ENCODE data around the gene RAB43. TPM values are rescaled to one million over a fixed set of nuclear protein-coding genes. Genes with fewer than 3 reads are reported as not detected.

The RAB43 gene
- total RNA-seq, 1 donor from 2014 or later: 23.8 TPM

- Mint-ChIP-seq H3K4me1 (ENCODE audit: low read depth) (peaks cover 55% of the 10 kb centered on the region), H3K4me3 (ENCODE audit: low read depth) (peak overlapping the region; percentile 88), H3K27me3 (no peaks in the 10 kb centered on the region), H3K27ac (peak overlapping the region; percentile 96), H3K9me3 (ENCODE audit: low read depth) (no peaks in the 10 kb centered on the region), H3K36me3 (ENCODE audit: insufficient read depth) (peaks cover 7% of the 10 kb centered on the region)
- DNase-seq (ENCODE audit: low spot score, unreplicated experiment): no peak
- no peak for TF ChIP-seq CTCF (IDR thresholded peaks at IDR 0.05; ENCODE audit: unreplicated experiment)
Observed at GRCh38 chr3:129119365-129120100, 2.1 kb downstream of the RAB43 start.

GRCh38 chr3:129118745-129119144 lies 2.9 kb downstream of the RAB43 start:
- no peak for DNase-seq (ENCODE audit: low spot score, unreplicated experiment)
- Mint-ChIP-seq H3K27ac (peak overlapping the region; percentile 96), H3K4me3 (ENCODE audit: low read depth) (peak overlapping the region; percentile 88), H3K4me1 (ENCODE audit: low read depth) (peaks cover 57% of the 10 kb centered on the region), H3K9me3 (ENCODE audit: low read depth) (no peaks in the 10 kb centered on the region), H3K36me3 (ENCODE audit: insufficient read depth) (peaks cover 7% of the 10 kb centered on the region), H3K27me3 (no peaks in the 10 kb centered on the region)
- no peak for TF ChIP-seq CTCF (IDR thresholded peaks at IDR 0.05; ENCODE audit: unreplicated experiment)

GRCh38 chr3:129117134-129117533 lies 4.5 kb downstream of the RAB43 start:
- Mint-ChIP-seq H3K9me3 (ENCODE audit: low read depth) (no peaks in the 10 kb centered on the region), H3K4me1 (ENCODE audit: low read depth) (peaks cover 43% of the 10 kb centered on the region), H3K27ac (no peak overlapping the region), H3K4me3 (ENCODE audit: low read depth) (no peak overlapping the region), H3K27me3 (no peaks in the 10 kb centered on the region), H3K36me3 (ENCODE audit: insufficient read depth) (peaks cover 8% of the 10 kb centered on the region)
- no peak for TF ChIP-seq CTCF (IDR thresholded peaks at IDR 0.05; ENCODE audit: unreplicated experiment)
- no peak for DNase-seq (ENCODE audit: low spot score, unreplicated experiment)

GRCh38 chr3:129116482-129116946 lies 5.1 kb downstream of the RAB43 start:
- DNase-seq (ENCODE audit: low spot score, unreplicated experiment): no peak
- Mint-ChIP-seq H3K4me1 (ENCODE audit: low read depth) (peaks cover 43% of the 10 kb centered on the region), H3K4me3 (ENCODE audit: low read depth) (peak overlapping the region; percentile 57), H3K27ac (peak overlapping the region; percentile 9), H3K36me3 (ENCODE audit: insufficient read depth) (peaks cover 8% of the 10 kb centered on the region), H3K9me3 (ENCODE audit: low read depth) (no peaks in the 10 kb centered on the region), H3K27me3 (no peaks in the 10 kb centered on the region)
- TF ChIP-seq CTCF (IDR thresholded peaks at IDR 0.05; ENCODE audit: unreplicated experiment): no peak

GRCh38 chr3:129114455-129114854 lies 7.1 kb downstream of the RAB43 start:
- TF ChIP-seq CTCF (IDR thresholded peaks at IDR 0.05; ENCODE audit: unreplicated experiment): no peak
- no peak for DNase-seq (ENCODE audit: low spot score, unreplicated experiment)
- H3K9me3 Mint-ChIP-seq (ENCODE audit: low read depth): no peaks in the 10 kb centered on the region
- peak overlapping the region; percentile 46 for H3K27ac Mint-ChIP-seq
- H3K4me3 Mint-ChIP-seq (ENCODE audit: low read depth): no peak overlapping the region
- H3K4me1 Mint-ChIP-seq (ENCODE audit: low read depth): peaks cover 34% of the 10 kb centered on the region
- peaks cover 11% of the 10 kb centered on the region for H3K36me3 Mint-ChIP-seq (ENCODE audit: insufficient read depth)
- no peaks in the 10 kb centered on the region for H3K27me3 Mint-ChIP-seq

All from progenitor cell of endocrine pancreas (in vitro differentiated cells).